T follicular helper cell (primary cell): ENCODE measurements around the gene IMPA2.

Experiments used
- DNase-seq: peaks from one replicate; pipeline ENCODE4 v3.0.0-alpha.2; 2020; ENCODE audit warnings: low read depth

The IMPA2 gene

GRCh38 chr18:12008181-12008767 is 27.0 kb downstream of the IMPA2 start:
- DNase-seq = no peak

- DNase-seq = no peak
These were observed 27.7 kb downstream of the IMPA2 start for GRCh38 chr18:12008842-12009580.

GRCh38 chr18:12009581-12010140 is 28.4 kb downstream of the IMPA2 start:
- no peak for DNase-seq

- no peak for DNase-seq
These were observed 29.0 kb downstream of the IMPA2 start for GRCh38 chr18:12010187-12010802.

GRCh38 chr18:12011199-12011956 is 30.1 kb downstream of the IMPA2 start:
- no peak for DNase-seq

GRCh38 chr18:12011957-12012549 is 30.7 kb downstream of the IMPA2 start:
- no peak for DNase-seq

- DNase-seq = no peak
These were observed 31.4 kb downstream of the IMPA2 start for GRCh38 chr18:12012697-12013096.

- DNase-seq = no peak
These were observed 32.0 kb downstream of the IMPA2 start for GRCh38 chr18:12013186-12013916.

- no peak for DNase-seq
These were observed 32.8 kb downstream of the IMPA2 start for GRCh38 chr18:12014086-12014485.

- DNase-seq = no peak
These were observed 33.5 kb downstream of the IMPA2 start for GRCh38 chr18:12014521-12015415.

- DNase-seq = no peak
These were observed 34.2 kb downstream of the IMPA2 start for GRCh38 chr18:12015416-12016062.

GRCh38 chr18:12017081-12017480 is 35.8 kb downstream of the IMPA2 start:
- DNase-seq = no peak

- no peak for DNase-seq
These were observed 37.6 kb downstream of the IMPA2 start for GRCh38 chr18:12018861-12019260.

GRCh38 chr18:12021077-12021476 is 39.8 kb downstream of the IMPA2 start:
- no peak for DNase-seq

- DNase-seq = no peak
These were observed 40.3 kb downstream of the IMPA2 start for GRCh38 chr18:12021596-12021995.

- no peak for DNase-seq
These were observed 42.1 kb downstream of the IMPA2 start for GRCh38 chr18:12023375-12023774.

- DNase-seq = no peak
These were observed 45.3 kb downstream of the IMPA2 start for GRCh38 chr18:12026562-12026961.

GRCh38 chr18:12027046-12027445 is 45.7 kb downstream of the IMPA2 start:
- no peak for DNase-seq

- no peak for DNase-seq
These were observed 46.2 kb downstream of the IMPA2 start for GRCh38 chr18:12027480-12027879.
